ENCODE measurements around the gene KCNK4.

Gene KCNK4

DNA sequence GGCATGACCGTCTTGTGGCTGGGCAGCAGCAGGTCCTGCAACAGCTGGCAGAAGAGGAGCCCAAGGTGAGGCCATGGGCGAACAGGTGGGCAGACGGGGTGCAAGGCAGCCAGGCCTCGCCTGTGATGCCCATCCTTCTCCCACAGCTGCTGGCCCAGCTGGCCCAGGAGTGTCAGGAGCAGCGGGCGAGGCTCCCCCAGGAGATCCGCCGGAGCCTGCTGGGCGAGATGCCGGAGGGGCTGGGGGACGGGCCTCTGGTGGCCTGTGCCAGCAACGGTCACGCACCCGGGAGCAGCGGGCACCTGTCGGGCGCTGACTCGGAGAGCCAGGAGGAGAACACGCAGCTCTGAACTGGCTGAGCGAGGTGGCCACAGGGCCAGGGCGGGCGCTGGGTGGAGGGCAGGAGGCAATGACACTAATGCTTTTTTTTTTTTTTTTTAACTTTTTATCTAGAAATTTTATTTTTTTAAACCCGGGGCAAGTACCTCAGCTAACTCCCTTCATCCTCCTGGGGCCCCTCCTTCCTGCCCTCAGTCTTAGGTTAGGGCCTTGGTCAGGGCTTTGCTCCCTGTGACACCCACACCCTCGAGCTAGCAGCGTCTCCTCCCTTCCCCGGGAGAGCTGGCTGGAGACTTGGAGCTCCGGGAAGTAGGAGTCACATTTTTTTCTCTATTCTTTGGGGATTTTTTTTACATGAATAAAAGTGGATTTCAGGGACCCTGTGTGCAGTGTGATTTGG, 23.7 kb upstream of the KCNK4 start:
- peak overlapping the region; percentile 14 for H3K27ac ChIP-seq (ENCODE audit: low read depth, low read length)
- H3K9ac ChIP-seq (ENCODE audit: low read length) = no peak overlapping the region
- peaks cover 13% of the 10 kb centered on the region for H3K4me1 ChIP-seq (ENCODE audit: control insufficient read depth, insufficient read depth, low read length)
- H3K27me3 ChIP-seq (ENCODE audit: control insufficient read depth, insufficient read depth, low read length) = peaks cover 2% of the 10 kb centered on the region
- H3K36me3 ChIP-seq (ENCODE audit: control insufficient read depth, insufficient read depth, low read length) = peaks cover 22% of the 10 kb centered on the region
- no peak overlapping the region for H3K4me3 ChIP-seq (ENCODE audit: low read length)

DNA sequence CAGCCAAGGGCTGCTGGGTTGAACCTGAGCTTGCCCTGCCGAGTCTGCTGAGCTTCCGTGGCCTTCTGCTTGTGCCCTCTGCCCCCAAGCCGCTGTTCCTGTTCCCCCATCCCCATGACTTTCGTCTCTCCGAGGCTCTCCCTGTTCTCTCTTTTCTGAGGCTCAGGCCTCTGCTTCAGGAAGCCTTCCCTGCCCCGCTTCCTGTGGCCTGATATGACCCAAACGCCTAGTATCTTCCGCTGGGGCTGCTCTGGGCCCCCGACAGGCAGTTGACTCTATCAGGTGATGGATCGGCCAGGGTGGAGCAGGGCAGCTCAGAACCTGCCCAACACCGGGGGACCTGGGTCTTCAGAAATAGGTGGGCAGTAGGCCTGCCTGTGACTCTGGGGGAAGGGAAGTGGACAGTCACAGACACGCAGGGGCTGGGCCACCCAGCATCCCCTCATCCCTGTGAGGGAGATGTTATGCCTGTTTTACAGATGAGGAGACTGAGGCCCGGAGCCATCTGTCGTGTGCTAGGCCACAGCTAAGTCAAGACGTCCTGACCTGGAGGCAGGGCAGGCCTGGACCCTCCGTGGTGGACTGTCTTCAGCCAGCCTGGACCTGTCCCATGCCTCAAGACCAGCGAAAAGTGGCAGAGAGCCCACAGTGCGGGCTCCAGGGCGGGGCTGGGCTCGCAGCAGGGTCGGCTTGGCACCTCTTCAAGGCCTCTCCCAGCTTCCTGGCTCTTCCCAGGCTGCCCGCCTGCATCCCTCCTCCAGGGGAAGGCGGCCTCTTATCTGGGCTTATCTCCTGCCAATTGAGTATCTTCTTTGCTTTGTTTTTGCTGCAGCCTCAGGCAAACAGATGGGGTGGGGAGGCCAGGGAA, 22.8 kb upstream of the KCNK4 start:
- Histone ChIP-seq H3K9ac (ENCODE audit: low read length) (peak overlapping the region; percentile 50), H3K4me3 (ENCODE audit: low read length) (peak overlapping the region; percentile 83), H3K27me3 (ENCODE audit: control insufficient read depth, insufficient read depth, low read length) (peaks cover 2% of the 10 kb centered on the region), H3K36me3 (ENCODE audit: control insufficient read depth, insufficient read depth, low read length) (peaks cover 17% of the 10 kb centered on the region), H3K27ac (ENCODE audit: low read depth, low read length) (peak overlapping the region; percentile 96), H3K4me1 (ENCODE audit: control insufficient read depth, insufficient read depth, low read length) (peaks cover 13% of the 10 kb centered on the region)

DNA sequence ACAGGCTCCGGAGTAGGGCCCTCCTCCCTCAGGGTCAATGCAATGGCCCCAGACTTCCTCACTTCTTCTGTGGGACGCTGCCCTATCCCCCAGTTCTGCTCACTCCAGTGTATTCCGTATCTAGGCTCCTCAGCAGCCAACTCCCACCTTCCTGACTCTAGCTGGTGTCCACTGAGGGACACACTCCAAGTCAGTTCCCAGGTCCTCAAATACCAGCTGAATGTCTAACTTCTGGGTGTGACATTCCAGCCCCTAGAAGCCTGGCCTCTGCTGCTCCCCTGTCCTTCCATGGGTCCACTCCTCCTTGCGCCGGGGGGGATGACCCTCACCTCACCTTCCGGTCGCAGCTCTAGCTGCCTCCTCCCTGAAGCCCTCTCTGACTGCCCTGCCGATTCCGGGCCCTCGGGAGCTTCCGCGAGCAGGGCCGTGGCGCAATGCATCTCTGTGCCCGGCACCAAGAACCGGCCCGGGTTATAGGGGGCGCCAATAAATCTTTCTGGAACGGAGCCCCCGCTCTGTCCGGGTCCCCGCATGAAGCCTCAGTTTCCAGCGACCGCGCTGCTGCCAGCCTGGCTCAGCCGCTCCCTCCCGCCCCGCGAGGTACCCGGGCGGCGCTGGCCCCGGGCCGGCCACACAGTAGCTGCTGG, 22.1 kb upstream of the KCNK4 start:
- peaks cover 2% of the 10 kb centered on the region for H3K27me3 ChIP-seq (ENCODE audit: control insufficient read depth, insufficient read depth, low read length)
- H3K4me3 ChIP-seq (ENCODE audit: low read length) = peak overlapping the region; percentile 83
- peak overlapping the region; percentile 16 for H3K9ac ChIP-seq (ENCODE audit: low read length)
- H3K36me3 ChIP-seq (ENCODE audit: control insufficient read depth, insufficient read depth, low read length) = peaks cover 15% of the 10 kb centered on the region
- peak overlapping the region; percentile 96 for H3K27ac ChIP-seq (ENCODE audit: low read depth, low read length)
- peaks cover 13% of the 10 kb centered on the region for H3K4me1 ChIP-seq (ENCODE audit: control insufficient read depth, insufficient read depth, low read length)

DNA sequence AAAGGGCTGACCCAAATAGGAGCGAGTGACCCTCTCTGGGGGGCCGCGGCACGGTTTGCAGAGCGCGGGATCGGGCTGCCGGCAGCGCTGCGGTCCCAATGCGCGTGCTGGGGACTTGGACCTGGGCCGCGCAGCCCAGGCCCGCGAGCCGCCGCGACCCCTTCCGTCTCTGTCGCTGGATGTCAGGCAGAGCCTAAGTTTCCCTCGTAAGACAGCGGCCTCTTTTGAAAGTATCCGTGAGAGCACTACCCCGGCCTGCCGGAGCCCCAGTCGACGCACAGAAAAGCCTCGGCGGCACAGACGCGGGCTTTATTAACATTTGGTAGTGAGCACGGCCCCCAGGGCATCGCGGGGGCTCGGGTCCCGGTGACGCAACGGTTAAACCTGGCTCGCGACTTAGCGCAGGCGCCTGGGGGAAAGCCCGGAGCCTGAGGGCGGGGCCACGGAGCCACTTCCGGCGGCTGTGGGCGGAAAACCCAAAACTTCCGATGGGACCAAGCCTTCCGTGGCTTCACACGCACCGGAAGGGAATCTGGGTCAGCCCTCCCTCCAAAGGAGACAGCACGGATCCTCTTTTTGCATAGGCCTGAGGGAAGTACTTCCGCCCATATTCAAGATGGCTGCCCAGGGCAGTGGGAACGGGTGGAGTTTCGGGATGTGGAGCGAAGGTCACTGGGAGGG, 21.4 kb upstream of the KCNK4 start:
- Histone ChIP-seq H3K36me3 (ENCODE audit: control insufficient read depth, insufficient read depth, low read length) (peaks cover 10% of the 10 kb centered on the region), H3K27me3 (ENCODE audit: control insufficient read depth, insufficient read depth, low read length) (peaks cover 2% of the 10 kb centered on the region), H3K4me3 (ENCODE audit: low read length) (peak overlapping the region; percentile 97), H3K4me1 (ENCODE audit: control insufficient read depth, insufficient read depth, low read length) (peaks cover 13% of the 10 kb centered on the region), H3K27ac (ENCODE audit: low read depth, low read length) (peak overlapping the region; percentile 96), H3K9ac (ENCODE audit: low read length) (peak overlapping the region; percentile 84)

DNA sequence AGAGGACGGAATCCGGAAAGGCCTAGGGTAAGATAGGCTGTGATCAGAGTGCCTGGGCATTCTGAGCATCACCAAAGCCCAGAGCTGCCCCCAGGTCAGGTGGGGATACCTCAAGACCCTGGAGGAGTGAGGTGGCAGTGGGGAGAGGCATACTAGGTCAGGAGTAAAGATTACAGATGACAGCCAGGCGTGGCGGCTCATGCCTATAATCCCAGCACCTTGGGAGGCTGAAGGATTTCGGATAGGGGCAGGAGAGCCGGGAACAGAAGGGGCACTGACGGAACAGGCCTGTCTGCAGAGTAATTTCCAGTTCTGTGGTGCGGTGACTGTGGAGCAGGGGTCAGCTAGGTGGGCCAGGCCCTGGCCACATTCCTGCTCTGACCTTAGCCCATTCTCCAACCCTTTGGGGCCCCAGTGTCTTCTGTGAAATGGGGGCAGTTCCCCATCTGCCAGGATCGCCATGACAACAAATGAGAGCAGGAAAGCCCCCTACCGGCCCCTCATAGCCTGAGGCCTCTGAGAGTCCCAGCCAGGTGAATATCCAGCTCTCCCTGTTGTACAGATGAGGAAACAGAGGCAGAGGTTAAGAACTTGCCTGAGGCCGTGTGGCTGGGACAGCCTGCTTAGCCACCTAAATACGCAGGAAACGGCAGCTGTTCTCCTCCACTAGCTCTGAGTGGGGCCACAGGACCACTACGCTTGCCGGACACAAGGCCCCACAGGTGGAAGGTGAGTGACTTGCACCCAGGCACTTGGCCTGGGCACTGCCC, 15.9 kb upstream of the KCNK4 start:
- H3K27me3 ChIP-seq (ENCODE audit: control insufficient read depth, insufficient read depth, low read length) = no peaks in the 10 kb centered on the region
- H3K4me1 ChIP-seq (ENCODE audit: control insufficient read depth, insufficient read depth, low read length) = peaks cover 4% of the 10 kb centered on the region
- peaks cover 7% of the 10 kb centered on the region for H3K36me3 ChIP-seq (ENCODE audit: control insufficient read depth, insufficient read depth, low read length)
- no peak overlapping the region for H3K4me3 ChIP-seq (ENCODE audit: low read length)
- H3K27ac ChIP-seq (ENCODE audit: low read depth, low read length) = no peak overlapping the region
- H3K9ac ChIP-seq (ENCODE audit: low read length) = peak overlapping the region; percentile 6

- Histone ChIP-seq H3K27ac (ENCODE audit: low read depth, low read length) (no peak overlapping the region), H3K4me1 (ENCODE audit: control insufficient read depth, insufficient read depth, low read length) (peaks cover 4% of the 10 kb centered on the region), H3K36me3 (ENCODE audit: control insufficient read depth, insufficient read depth, low read length) (peaks cover 7% of the 10 kb centered on the region), H3K4me3 (ENCODE audit: low read length) (no peak overlapping the region), H3K27me3 (ENCODE audit: control insufficient read depth, insufficient read depth, low read length) (no peaks in the 10 kb centered on the region), H3K9ac (ENCODE audit: low read length) (no peak overlapping the region)
These were observed 15.3 kb upstream of the KCNK4 start for GRCh38 chr11:64275841-64276240.

- no peak overlapping the region for H3K9ac ChIP-seq (ENCODE audit: low read length)
- peaks cover 7% of the 10 kb centered on the region for H3K36me3 ChIP-seq (ENCODE audit: control insufficient read depth, insufficient read depth, low read length)
These were observed 14.3 kb upstream of the KCNK4 start for GRCh38 chr11:64276653-64277431.

GRCh38 chr11:64278576-64279190, 12.4 kb upstream of the KCNK4 start:
- no peak overlapping the region for H3K9ac ChIP-seq (ENCODE audit: low read length)
- H3K4me1 ChIP-seq (ENCODE audit: control insufficient read depth, insufficient read depth, low read length) = peaks cover 4% of the 10 kb centered on the region
- H3K27ac ChIP-seq (ENCODE audit: low read depth, low read length) = no peak overlapping the region
- no peaks in the 10 kb centered on the region for H3K27me3 ChIP-seq (ENCODE audit: control insufficient read depth, insufficient read depth, low read length)
- H3K36me3 ChIP-seq (ENCODE audit: control insufficient read depth, insufficient read depth, low read length) = peaks cover 7% of the 10 kb centered on the region
- H3K4me3 ChIP-seq (ENCODE audit: low read length) = no peak overlapping the region

More at GRCh38 chr11:64276653-64277431, 14.3 kb upstream of the KCNK4 start:
- H3K4me3 ChIP-seq (ENCODE audit: low read length) = no peak overlapping the region
- H3K4me1 ChIP-seq (ENCODE audit: control insufficient read depth, insufficient read depth, low read length) = peaks cover 2% of the 10 kb centered on the region
- no peak overlapping the region for H3K27ac ChIP-seq (ENCODE audit: low read depth, low read length)
- H3K27me3 ChIP-seq (ENCODE audit: control insufficient read depth, insufficient read depth, low read length) = no peaks in the 10 kb centered on the region

GRCh38 chr11:64281957-64282770, 8.9 kb upstream of the KCNK4 start:
- Histone ChIP-seq H3K4me1 (ENCODE audit: control insufficient read depth, insufficient read depth, low read length) (peaks cover 13% of the 10 kb centered on the region), H3K27me3 (ENCODE audit: control insufficient read depth, insufficient read depth, low read length) (no peaks in the 10 kb centered on the region), H3K36me3 (ENCODE audit: control insufficient read depth, insufficient read depth, low read length) (no peaks in the 10 kb centered on the region), H3K4me3 (ENCODE audit: low read length) (no peak overlapping the region), H3K9ac (ENCODE audit: low read length) (no peak overlapping the region), H3K27ac (ENCODE audit: low read depth, low read length) (no peak overlapping the region)

DNA sequence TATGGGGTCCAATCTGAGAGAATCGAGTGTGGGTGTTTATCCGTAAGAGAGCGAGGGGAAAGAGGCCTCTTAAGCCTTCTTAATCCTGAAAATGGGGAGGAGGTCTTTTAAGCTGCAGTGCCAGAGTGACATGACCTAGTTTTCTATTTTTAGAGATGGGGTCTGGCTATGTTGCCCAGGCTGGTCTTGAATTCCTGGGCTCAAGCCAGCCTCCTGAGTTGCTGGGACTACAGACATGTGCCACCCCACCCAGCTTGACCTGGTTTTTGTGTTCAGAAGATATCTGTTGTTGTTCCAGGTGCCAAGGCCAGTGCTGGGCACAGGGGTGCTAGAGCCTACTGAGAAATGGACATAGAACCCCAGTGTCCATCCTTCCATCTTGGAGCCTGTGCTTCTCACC, 8.0 kb upstream of the KCNK4 start:
- Histone ChIP-seq H3K36me3 (ENCODE audit: control insufficient read depth, insufficient read depth, low read length) (peaks cover under 1% of the 10 kb centered on the region), H3K27ac (ENCODE audit: low read depth, low read length) (no peak overlapping the region), H3K27me3 (ENCODE audit: control insufficient read depth, insufficient read depth, low read length) (no peaks in the 10 kb centered on the region), H3K9ac (ENCODE audit: low read length) (peak overlapping the region; percentile 2), H3K4me3 (ENCODE audit: low read length) (peak overlapping the region; percentile 40), H3K4me1 (ENCODE audit: control insufficient read depth, insufficient read depth, low read length) (peaks cover 13% of the 10 kb centered on the region)
